ENCODE measurements around the gene RIPOR3. TPM values are rescaled to one million over a fixed set of nuclear protein-coding genes. Genes with fewer than 3 reads are reported as not detected.

RIPOR3 gene
- total RNA-seq, 3 donors from 2014 or later (not counting 1 experiment from before 2014, with no cell fraction given) = 0.45 TPM; not detected in 2

- Histone ChIP-seq H3K27ac (ENCODE audit: low read length) (no peak overlapping the region), H3K36me3 (ENCODE audit: control insufficient read depth, insufficient read depth, low read length) (no peaks in the 10 kb centered on the region), H3K27me3 (ENCODE audit: control insufficient read depth, insufficient read depth, low read length) (no peaks in the 10 kb centered on the region), H3K9me3 (ENCODE audit: control insufficient read depth, insufficient read depth, low read length) (no peaks in the 10 kb centered on the region), H3K4me3 (ENCODE audit: low read length) (no peak overlapping the region), H3K4me1 (ENCODE audit: control insufficient read depth, insufficient read depth, low read length) (no peaks in the 10 kb centered on the region)
- TF ChIP-seq CTCF (IDR thresholded peaks at IDR 0.05) = no peak
- Mint-ChIP-seq H3K4me1 (no peaks in the 10 kb centered on the region), H3K9me3 (no peaks in the 10 kb centered on the region), H3K4me3 (no peak overlapping the region), H3K36me3 (no peaks in the 10 kb centered on the region), H3K27me3 (ENCODE audit: low read depth in 2 of 2) (peaks cover 3 to 6% of the 10 kb centered on the region in 2 donors), H3K27ac (no peak overlapping the region)
- DNase-seq = no peak
- 94% methylated on average over 11 of the region's 11 CpGs for WGBS (ENCODE audit: insufficient coverage)
- ATAC-seq = no peak
- intact Hi-C loops (cut with micrococcal nuclease) = no loop called here
Measured at GRCh38 chr20:50596694-50597021, 94.7 kb downstream of the RIPOR3 start.

GRCh38 chr20:50595988-50596693 is 95.2 kb downstream of the RIPOR3 start:
- Histone ChIP-seq H3K36me3 (ENCODE audit: control insufficient read depth, insufficient read depth, low read length) (no peaks in the 10 kb centered on the region), H3K27ac (ENCODE audit: low read length) (no peak overlapping the region), H3K4me1 (ENCODE audit: control insufficient read depth, insufficient read depth, low read length) (no peaks in the 10 kb centered on the region), H3K27me3 (ENCODE audit: control insufficient read depth, insufficient read depth, low read length) (no peaks in the 10 kb centered on the region), H3K9me3 (ENCODE audit: control insufficient read depth, insufficient read depth, low read length) (no peaks in the 10 kb centered on the region), H3K4me3 (ENCODE audit: low read length) (no peak overlapping the region)
- peaks cover 3 to 6% of the 10 kb centered on the region in 2 donors for H3K27me3 Mint-ChIP-seq (ENCODE audit: low read depth in 2 of 2)
- 84% methylated on average over 15 of the region's 15 CpGs for WGBS (ENCODE audit: insufficient coverage)
- no peak for DNase-seq
- intact Hi-C loops (cut with micrococcal nuclease) = no loop called here
- no peak for TF ChIP-seq CTCF (IDR thresholded peaks at IDR 0.05)
- H3K36me3 Mint-ChIP-seq = no peaks in the 10 kb centered on the region
- H3K27ac Mint-ChIP-seq = no peak overlapping the region
- no peak for ATAC-seq
- no peak overlapping the region for H3K4me3 Mint-ChIP-seq
- no peaks in the 10 kb centered on the region for H3K4me1 Mint-ChIP-seq
- no peaks in the 10 kb centered on the region for H3K9me3 Mint-ChIP-seq

GRCh38 chr20:50595433-50595895 is 95.9 kb downstream of the RIPOR3 start:
- Histone ChIP-seq H3K27ac (ENCODE audit: low read length) (no peak overlapping the region), H3K9me3 (ENCODE audit: control insufficient read depth, insufficient read depth, low read length) (no peaks in the 10 kb centered on the region), H3K4me3 (ENCODE audit: low read length) (no peak overlapping the region), H3K27me3 (ENCODE audit: control insufficient read depth, insufficient read depth, low read length) (no peaks in the 10 kb centered on the region), H3K4me1 (ENCODE audit: control insufficient read depth, insufficient read depth, low read length) (no peaks in the 10 kb centered on the region), H3K36me3 (ENCODE audit: control insufficient read depth, insufficient read depth, low read length) (no peaks in the 10 kb centered on the region)
- no peaks in the 10 kb centered on the region for H3K9me3 Mint-ChIP-seq
- TF ChIP-seq CTCF (IDR thresholded peaks at IDR 0.05) = no peak
- ATAC-seq = no peak
- no peaks in the 10 kb centered on the region for H3K4me1 Mint-ChIP-seq
- WGBS (ENCODE audit: insufficient coverage) = 82% methylated on average over 6 of the region's 6 CpGs
- H3K27me3 Mint-ChIP-seq (ENCODE audit: low read depth in 2 of 2) = peaks cover 0 to 5% of the 10 kb centered on the region in 2 donors
- H3K4me3 Mint-ChIP-seq = no peak overlapping the region
- no peak for DNase-seq
- intact Hi-C loops (cut with micrococcal nuclease) = no loop called here
- no peaks in the 10 kb centered on the region for H3K36me3 Mint-ChIP-seq
- H3K27ac Mint-ChIP-seq = no peak overlapping the region

All from natural killer cell (primary cell).